ENCODE measurements around the gene SORCS2.

DNA sequence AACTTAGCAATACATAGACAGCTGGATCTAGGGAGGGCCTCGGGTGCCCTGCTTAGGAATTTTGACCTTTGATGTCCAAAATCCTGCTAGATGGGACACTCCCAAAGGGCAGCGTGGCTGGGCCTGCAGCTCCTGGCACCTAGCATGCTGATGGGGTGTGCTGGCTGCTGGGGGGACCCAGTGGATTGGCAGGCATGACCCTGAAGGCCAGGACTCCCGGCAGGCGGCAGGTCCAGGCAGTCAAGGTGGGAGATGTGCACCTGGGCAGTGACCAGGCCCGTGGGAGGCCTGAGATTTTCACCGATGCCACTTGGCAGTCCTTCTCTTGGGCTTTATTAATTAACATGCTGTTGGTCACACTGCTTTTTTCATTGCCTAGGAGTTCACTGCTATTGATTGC lies 158.1 kb downstream of the SORCS2 start:
- TF ChIP-seq, protein P1, sequence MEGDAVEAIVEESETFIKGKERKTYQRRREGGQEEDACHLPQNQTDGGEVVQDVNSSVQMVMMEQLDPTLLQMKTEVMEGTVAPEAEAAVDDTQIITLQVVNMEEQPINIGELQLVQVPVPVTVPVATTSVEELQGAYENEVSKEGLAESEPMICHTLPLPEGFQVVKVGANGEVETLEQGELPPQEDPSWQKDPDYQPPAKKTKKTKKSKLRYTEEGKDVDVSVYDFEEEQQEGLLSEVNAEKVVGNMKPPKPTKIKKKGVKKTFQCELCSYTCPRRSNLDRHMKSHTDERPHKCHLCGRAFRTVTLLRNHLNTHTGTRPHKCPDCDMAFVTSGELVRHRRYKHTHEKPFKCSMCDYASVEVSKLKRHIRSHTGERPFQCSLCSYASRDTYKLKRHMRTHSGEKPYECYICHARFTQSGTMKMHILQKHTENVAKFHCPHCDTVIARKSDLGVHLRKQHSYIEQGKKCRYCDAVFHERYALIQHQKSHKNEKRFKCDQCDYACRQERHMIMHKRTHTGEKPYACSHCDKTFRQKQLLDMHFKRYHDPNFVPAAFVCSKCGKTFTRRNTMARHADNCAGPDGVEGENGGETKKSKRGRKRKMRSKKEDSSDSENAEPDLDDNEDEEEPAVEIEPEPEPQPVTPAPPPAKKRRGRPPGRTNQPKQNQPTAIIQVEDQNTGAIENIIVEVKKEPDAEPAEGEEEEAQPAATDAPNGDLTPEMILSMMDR (IDR thresholded peaks at IDR 0.05; ENCODE audit: insufficient read depth, low read depth, low read length), result no peak
- no peak for TF ChIP-seq EZH2 (IDR thresholded peaks at IDR 0.05; ENCODE audit: insufficient read depth, low read length)

All from astrocyte (in vitro differentiated cells and primary cell).